ENCODE measurements around the gene MCC.

Gene MCC

DNA sequence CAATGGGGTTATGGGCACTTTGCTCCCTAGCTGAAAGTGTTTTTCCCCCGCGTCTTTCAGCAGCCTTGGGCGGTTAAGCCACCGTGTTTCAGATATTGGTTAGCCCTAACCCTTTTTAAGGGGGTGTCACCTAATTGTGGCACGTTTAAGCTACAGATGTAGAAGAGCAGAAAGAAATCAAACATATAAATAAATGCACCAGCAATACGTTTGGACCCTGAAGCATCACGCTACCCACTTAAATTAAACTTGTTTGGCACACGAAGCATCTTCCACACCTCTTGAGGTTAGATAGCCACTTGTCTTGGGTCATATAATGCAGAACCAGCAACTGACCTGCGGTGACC lies 26.0 kb upstream of the MCC start:
- H3K4me1 ChIP-seq (ENCODE audit: control insufficient read depth, insufficient read depth, low read length, poor library complexity, severe bottlenecking), result peaks cover 10% of the 10 kb centered on the region
- no peaks in the 10 kb centered on the region for H3K9me3 ChIP-seq (ENCODE audit: control insufficient read depth, low read length)
- no peaks in the 10 kb centered on the region for H3K36me3 ChIP-seq (ENCODE audit: control insufficient read depth, insufficient read depth, low read length)
- no peak for DNase-seq
- no peaks in the 10 kb centered on the region for H3K27me3 ChIP-seq (replicated peaks; ENCODE audit: control insufficient read depth, insufficient read depth, low read length, poor library complexity, severe bottlenecking)
- H3K4me3 ChIP-seq (ENCODE audit: insufficient read depth, low read depth, low read length, poor library complexity, severe bottlenecking), result peak overlapping the region; percentile 79
- peak overlapping the region; percentile 80 for H3K27ac ChIP-seq (ENCODE audit: insufficient read depth, low read length, poor library complexity, severe bottlenecking)

DNA sequence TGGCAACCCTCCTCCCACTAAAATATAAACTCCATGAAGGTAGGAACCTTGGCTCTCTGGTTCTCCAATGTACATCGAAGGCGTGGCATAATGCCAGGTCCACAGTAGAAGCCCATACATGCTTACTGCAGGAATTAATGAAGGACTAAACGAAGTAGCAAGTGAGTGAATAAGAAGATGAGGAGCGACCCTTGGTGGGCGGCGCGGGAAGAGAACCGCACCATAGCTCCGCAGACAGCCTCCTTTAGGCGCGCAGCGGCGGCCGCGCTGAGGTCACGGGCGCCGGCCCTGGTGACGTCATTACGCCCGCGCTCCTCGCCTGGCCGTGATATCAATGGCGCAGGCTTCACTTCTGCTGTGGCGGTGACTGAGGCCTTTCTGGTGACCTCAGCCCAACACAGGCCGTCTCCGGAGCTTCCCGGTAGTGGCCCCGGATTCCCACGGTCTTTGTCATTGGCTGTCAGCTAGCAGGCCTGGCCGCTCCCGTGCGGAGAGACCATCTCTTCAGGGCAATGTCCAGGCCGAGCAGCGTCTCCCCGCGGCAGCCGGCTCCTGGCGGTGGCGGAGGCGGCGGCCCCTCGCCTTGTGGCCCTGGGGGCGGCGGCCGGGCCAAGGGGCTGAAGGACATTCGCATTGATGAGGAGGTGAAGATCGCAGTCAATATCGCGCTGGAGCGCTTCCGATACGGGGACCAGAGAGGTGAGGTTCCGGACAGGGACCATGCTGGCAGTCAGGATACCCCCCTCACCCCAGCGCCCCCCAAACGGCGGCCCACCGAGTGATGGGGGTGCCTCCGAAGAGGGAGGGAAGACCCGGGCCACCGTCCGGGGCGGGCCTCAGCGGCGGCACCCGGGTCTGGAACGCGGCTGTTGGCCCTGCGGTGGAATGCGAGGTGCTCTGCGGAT lies 25.4 kb upstream of the MCC start, which contains the start of gene YTHDC2:
TSS of gene YTHDC2 (plus strand) at position 311 of the 905 bp plus-strand sequence. CDS start at position 513, 202 bp downstream.
- Histone ChIP-seq H3K27me3 (replicated peaks; ENCODE audit: control insufficient read depth, insufficient read depth, low read length, poor library complexity, severe bottlenecking) (no peaks in the 10 kb centered on the region), H3K4me1 (ENCODE audit: control insufficient read depth, insufficient read depth, low read length, poor library complexity, severe bottlenecking) (peaks cover 10% of the 10 kb centered on the region), H3K9me3 (ENCODE audit: control insufficient read depth, low read length) (no peaks in the 10 kb centered on the region), H3K4me3 (ENCODE audit: insufficient read depth, low read depth, low read length, poor library complexity, severe bottlenecking) (peak within 1 kb of the TSS; percentile 79), H3K36me3 (ENCODE audit: control insufficient read depth, insufficient read depth, low read length) (no peaks in the 10 kb centered on the region), H3K27ac (ENCODE audit: insufficient read depth, low read length, poor library complexity, severe bottlenecking) (peak within 1 kb of the TSS; percentile 80)
- peak; percentile 75 to 81 (median 80) for DNase-seq

DNA sequence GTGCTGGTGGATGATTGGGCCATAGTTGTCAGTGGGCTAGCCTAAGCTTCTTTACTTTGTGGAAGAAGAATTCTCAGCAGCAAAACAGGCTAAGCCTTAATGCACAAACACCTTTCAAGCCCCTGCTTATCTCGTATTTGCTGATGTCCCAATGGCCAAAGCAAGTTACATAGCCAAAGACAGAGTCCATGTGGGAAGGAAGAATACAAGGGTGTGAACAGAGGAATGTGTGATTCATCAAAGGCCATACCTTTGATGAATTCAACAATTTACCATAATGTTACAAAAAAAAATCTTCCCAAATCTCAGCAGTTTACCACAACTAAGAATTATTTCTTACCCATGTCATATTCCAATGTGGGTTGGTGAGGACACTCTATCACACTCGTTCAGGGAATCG lies 24.1 kb upstream of the MCC start:
- Histone ChIP-seq H3K4me1 (ENCODE audit: control insufficient read depth, insufficient read depth, low read length, poor library complexity, severe bottlenecking) (peaks cover 10% of the 10 kb centered on the region), H3K27me3 (replicated peaks; ENCODE audit: control insufficient read depth, insufficient read depth, low read length, poor library complexity, severe bottlenecking) (no peaks in the 10 kb centered on the region), H3K36me3 (ENCODE audit: control insufficient read depth, insufficient read depth, low read length) (no peaks in the 10 kb centered on the region), H3K27ac (ENCODE audit: insufficient read depth, low read length, poor library complexity, severe bottlenecking) (no peak overlapping the region), H3K4me3 (ENCODE audit: insufficient read depth, low read depth, low read length, poor library complexity, severe bottlenecking) (no peak overlapping the region), H3K9me3 (ENCODE audit: control insufficient read depth, low read length) (no peaks in the 10 kb centered on the region)
- DNase-seq, result no peak

DNA sequence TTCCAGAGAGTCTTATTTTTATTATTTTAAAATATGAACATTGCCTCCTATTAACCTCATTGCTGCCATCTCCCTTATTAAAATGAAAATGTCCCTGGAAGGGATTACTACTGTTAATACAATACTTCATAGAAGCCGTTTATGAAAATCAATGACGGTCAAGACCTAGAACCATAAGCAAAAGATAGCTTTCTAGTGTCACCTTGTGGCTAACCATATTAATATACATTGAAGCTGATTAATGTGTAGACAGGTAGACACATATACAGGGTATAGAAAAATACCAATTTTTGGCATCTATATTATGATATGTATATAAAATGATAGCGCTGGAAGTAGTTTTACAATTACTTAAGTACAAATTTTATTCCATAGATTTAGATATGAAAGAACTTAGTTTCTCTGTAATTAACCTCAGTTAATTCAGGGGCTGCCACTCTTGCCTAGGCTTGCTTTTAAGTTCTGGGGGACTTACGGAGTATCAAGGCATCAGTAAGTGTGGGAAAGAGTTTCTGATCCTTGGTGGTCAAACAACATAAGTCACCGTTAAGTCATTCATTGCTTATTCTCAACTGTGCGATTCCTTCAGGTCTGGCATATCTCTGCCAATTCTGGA lies 22.7 kb upstream of the MCC start:
- Histone ChIP-seq H3K4me3 (ENCODE audit: insufficient read depth, low read depth, low read length, poor library complexity, severe bottlenecking) (no peak overlapping the region), H3K4me1 (ENCODE audit: control insufficient read depth, insufficient read depth, low read length, poor library complexity, severe bottlenecking) (peaks cover 10% of the 10 kb centered on the region), H3K27me3 (replicated peaks; ENCODE audit: control insufficient read depth, insufficient read depth, low read length, poor library complexity, severe bottlenecking) (no peaks in the 10 kb centered on the region), H3K9me3 (ENCODE audit: control insufficient read depth, low read length) (no peaks in the 10 kb centered on the region), H3K27ac (ENCODE audit: insufficient read depth, low read length, poor library complexity, severe bottlenecking) (no peak overlapping the region), H3K36me3 (ENCODE audit: control insufficient read depth, insufficient read depth, low read length) (no peaks in the 10 kb centered on the region)
- DNase-seq, result no peak

DNA sequence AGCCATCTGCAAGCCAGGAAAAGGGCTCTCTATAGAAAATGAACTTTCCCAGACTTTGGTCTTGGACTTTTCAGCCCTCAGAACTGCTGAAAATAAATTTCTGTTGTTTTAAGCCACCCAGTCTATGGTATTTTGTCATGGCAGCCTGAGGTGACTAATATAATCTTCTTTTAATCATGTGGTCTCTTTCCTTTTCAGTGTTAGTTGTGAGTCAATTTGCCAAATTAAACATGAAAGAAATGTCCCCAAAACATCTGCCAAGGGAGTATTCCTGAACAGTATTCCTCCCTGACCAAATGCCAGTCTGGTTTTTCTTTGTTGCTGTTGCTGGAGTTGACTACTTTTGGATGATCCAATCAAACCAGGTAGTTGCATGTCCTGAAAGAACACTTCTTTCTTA lies 20.5 kb upstream of the MCC start:
- no peaks in the 10 kb centered on the region for H3K4me1 ChIP-seq (ENCODE audit: control insufficient read depth, insufficient read depth, low read length, poor library complexity, severe bottlenecking)
- H3K27me3 ChIP-seq (replicated peaks; ENCODE audit: control insufficient read depth, insufficient read depth, low read length, poor library complexity, severe bottlenecking), result no peaks in the 10 kb centered on the region
- no peaks in the 10 kb centered on the region for H3K9me3 ChIP-seq (ENCODE audit: control insufficient read depth, low read length)
- H3K4me3 ChIP-seq (ENCODE audit: insufficient read depth, low read depth, low read length, poor library complexity, severe bottlenecking), result no peak overlapping the region
- no peaks in the 10 kb centered on the region for H3K36me3 ChIP-seq (ENCODE audit: control insufficient read depth, insufficient read depth, low read length)
- no peak overlapping the region for H3K27ac ChIP-seq (ENCODE audit: insufficient read depth, low read length, poor library complexity, severe bottlenecking)
- no peak for DNase-seq

DNA sequence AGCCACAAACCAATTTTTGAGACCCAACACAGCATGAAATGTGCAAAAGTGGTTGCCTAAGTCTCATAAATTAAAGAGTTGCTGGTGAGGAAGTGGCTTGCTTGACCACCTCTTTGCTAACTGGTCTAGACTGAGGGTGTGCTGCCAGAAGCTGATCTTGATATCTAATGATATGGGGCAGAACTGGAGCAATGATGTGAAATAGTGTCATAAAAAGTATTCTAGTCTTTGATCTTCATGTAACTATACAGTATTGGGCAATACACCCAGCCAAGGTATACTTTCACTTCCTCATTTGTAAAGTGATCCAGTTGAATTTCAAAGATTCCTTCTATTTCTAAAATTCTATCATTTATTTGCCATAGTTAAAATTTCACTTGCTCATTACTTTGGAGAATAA lies 19.3 kb upstream of the MCC start:
- no peaks in the 10 kb centered on the region for H3K9me3 ChIP-seq (ENCODE audit: control insufficient read depth, low read length)

DNA sequence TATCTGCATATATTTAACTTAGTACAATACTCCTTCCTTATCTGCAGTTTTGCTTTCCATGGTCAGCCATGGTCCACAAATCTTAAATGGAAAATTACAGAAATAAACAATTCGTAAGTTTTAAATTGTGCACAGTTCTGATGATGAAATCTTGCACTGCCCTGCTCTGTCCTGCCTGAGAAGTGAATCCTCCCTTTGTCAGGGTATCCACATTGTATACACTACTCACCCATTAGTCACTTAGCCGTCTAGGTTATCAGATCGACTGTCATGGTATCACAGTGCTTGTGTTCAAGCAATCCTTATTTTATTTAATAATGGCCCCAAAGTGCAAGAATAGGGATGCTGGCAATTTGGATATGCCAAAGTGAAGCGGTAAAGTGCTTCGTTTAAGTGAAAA lies 16.9 kb upstream of the MCC start:
- no peak for DNase-seq
- Histone ChIP-seq H3K36me3 (ENCODE audit: control insufficient read depth, insufficient read depth, low read length) (no peaks in the 10 kb centered on the region), H3K27ac (ENCODE audit: insufficient read depth, low read length, poor library complexity, severe bottlenecking) (no peak overlapping the region), H3K4me3 (ENCODE audit: insufficient read depth, low read depth, low read length, poor library complexity, severe bottlenecking) (no peak overlapping the region), H3K27me3 (replicated peaks; ENCODE audit: control insufficient read depth, insufficient read depth, low read length, poor library complexity, severe bottlenecking) (no peaks in the 10 kb centered on the region), H3K9me3 (ENCODE audit: control insufficient read depth, low read length) (no peaks in the 10 kb centered on the region), H3K4me1 (ENCODE audit: control insufficient read depth, insufficient read depth, low read length, poor library complexity, severe bottlenecking) (no peaks in the 10 kb centered on the region)

More for the DNA sequence above, 19.3 kb upstream of the MCC start:
- no peaks in the 10 kb centered on the region for H3K36me3 ChIP-seq (ENCODE audit: control insufficient read depth, insufficient read depth, low read length)
- no peak for DNase-seq
- no peak overlapping the region for H3K27ac ChIP-seq (ENCODE audit: insufficient read depth, low read length, poor library complexity, severe bottlenecking)
- no peaks in the 10 kb centered on the region for H3K4me1 ChIP-seq (ENCODE audit: control insufficient read depth, insufficient read depth, low read length, poor library complexity, severe bottlenecking)
- no peaks in the 10 kb centered on the region for H3K27me3 ChIP-seq (replicated peaks; ENCODE audit: control insufficient read depth, insufficient read depth, low read length, poor library complexity, severe bottlenecking)
- H3K4me3 ChIP-seq (ENCODE audit: insufficient read depth, low read depth, low read length, poor library complexity, severe bottlenecking), result no peak overlapping the region

DNA sequence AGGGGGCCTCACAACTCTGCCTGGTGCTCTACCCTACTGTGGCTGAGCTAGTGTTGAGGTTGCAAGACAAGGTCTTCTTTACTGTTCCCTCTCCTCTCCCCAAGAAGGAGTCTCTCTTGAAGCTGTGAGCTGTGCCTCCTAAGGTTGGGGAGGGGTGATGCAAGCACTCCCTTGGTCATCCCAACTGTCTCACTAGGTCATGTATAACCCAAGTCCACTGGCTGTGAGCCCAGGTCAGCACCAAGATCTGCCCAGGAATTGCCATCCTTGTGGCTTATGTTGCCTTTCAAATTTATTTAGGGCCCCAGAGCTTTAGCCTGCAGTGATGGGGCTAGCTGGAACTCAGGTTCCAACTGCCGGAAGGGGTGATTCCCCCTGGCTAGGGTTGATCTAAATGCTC lies 14.9 kb upstream of the MCC start:
- no peaks in the 10 kb centered on the region for H3K36me3 ChIP-seq (ENCODE audit: control insufficient read depth, insufficient read depth, low read length)
- H3K27me3 ChIP-seq (replicated peaks; ENCODE audit: control insufficient read depth, insufficient read depth, low read length, poor library complexity, severe bottlenecking), result no peaks in the 10 kb centered on the region
- no peak overlapping the region for H3K4me3 ChIP-seq (ENCODE audit: insufficient read depth, low read depth, low read length, poor library complexity, severe bottlenecking)
- H3K9me3 ChIP-seq (ENCODE audit: control insufficient read depth, low read length), result no peaks in the 10 kb centered on the region
- no peaks in the 10 kb centered on the region for H3K4me1 ChIP-seq (ENCODE audit: control insufficient read depth, insufficient read depth, low read length, poor library complexity, severe bottlenecking)
- DNase-seq, result no peak
- no peak overlapping the region for H3K27ac ChIP-seq (ENCODE audit: insufficient read depth, low read length, poor library complexity, severe bottlenecking)

DNA sequence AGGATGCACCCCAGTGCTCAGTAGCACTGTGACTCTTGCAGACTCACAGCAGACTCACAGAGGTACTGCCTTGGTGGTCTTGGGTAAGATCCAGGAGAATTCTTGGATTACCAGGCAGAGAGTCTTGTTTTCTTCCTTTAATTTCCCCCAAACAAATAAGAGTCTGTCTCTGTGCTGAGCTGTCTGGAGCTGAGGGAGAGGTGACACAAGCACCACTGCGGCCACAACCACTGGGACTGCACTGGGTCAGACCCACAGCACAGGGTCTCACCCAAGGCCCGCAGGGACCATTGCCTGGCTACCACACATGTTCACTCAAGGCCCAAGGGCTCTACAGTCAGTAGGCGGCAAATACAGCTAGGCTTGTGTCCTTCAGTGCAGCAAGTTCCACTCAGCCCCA lies 13.8 kb upstream of the MCC start:
- no peak for DNase-seq
- no peaks in the 10 kb centered on the region for H3K4me1 ChIP-seq (ENCODE audit: control insufficient read depth, insufficient read depth, low read length, poor library complexity, severe bottlenecking)
- H3K27ac ChIP-seq (ENCODE audit: insufficient read depth, low read length, poor library complexity, severe bottlenecking), result no peak overlapping the region
- H3K4me3 ChIP-seq (ENCODE audit: insufficient read depth, low read depth, low read length, poor library complexity, severe bottlenecking), result no peak overlapping the region
- no peaks in the 10 kb centered on the region for H3K27me3 ChIP-seq (replicated peaks; ENCODE audit: control insufficient read depth, insufficient read depth, low read length, poor library complexity, severe bottlenecking)
- H3K9me3 ChIP-seq (ENCODE audit: control insufficient read depth, low read length), result no peaks in the 10 kb centered on the region
- H3K36me3 ChIP-seq (ENCODE audit: control insufficient read depth, insufficient read depth, low read length), result no peaks in the 10 kb centered on the region

DNA sequence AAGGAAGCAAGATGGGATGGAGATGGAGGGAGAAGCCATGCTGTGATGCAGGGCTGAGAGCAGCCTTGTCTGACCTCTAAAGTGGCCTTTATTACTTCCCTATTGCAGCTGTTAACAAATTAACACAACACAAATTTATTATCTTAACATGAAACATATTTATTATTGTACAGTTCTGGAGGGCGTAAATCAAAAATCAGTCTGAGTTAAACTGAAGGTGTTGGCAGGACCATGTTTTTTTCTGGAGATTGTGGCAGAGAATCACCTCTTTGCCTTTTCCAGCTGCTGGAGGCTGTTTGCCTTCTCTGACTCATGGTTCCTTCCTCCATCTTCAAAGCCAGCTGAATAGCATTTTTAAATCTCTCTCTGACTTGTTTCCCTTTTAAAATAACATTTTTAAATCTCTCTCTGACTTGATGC lies 7.2 kb upstream of the MCC start:
- no peak overlapping the region for H3K4me3 ChIP-seq (ENCODE audit: insufficient read depth, low read depth, low read length, poor library complexity, severe bottlenecking)
- DNase-seq, result no peak
- no peaks in the 10 kb centered on the region for H3K9me3 ChIP-seq (ENCODE audit: control insufficient read depth, low read length)
- no peaks in the 10 kb centered on the region for H3K4me1 ChIP-seq (ENCODE audit: control insufficient read depth, insufficient read depth, low read length, poor library complexity, severe bottlenecking)
- no peaks in the 10 kb centered on the region for H3K36me3 ChIP-seq (ENCODE audit: control insufficient read depth, insufficient read depth, low read length)
- H3K27me3 ChIP-seq (replicated peaks; ENCODE audit: control insufficient read depth, insufficient read depth, low read length, poor library complexity, severe bottlenecking), result peaks cover under 1% of the 10 kb centered on the region
- no peak overlapping the region for H3K27ac ChIP-seq (ENCODE audit: insufficient read depth, low read length, poor library complexity, severe bottlenecking)
